Spleen (tissue), 7 donors: Measurements from ENCODE around the gene C10orf90.

Experiments used
- POLR2A ChIP-seq, 3 donors: fragments of 450-650 bp; IDR thresholded peaks; one replicate each; pipeline ENCODE4 v1.5.1; 2017; ENCODE audit warnings: antibody characterized with exemption in 3 of 3, mild to moderate bottlenecking in 1 of 3
- POLR2AphosphoS5 ChIP-seq, 3 donors: sonication (generic); formaldehyde crosslinking; IDR thresholded peaks; one replicate each; pipeline ENCODE4 v1.5.1; 2017; ENCODE audit warnings: antibody characterized with exemption in 3 of 3
- TF ChIP-seq, protein P1 (sequence below), 11 experiments: fragments of 200-600 bp in 7 of 11; fragments of 450-650 bp in 4 of 11; sonication (generic) in 4 of 11; IDR thresholded peaks in 8 of 11; conservative IDR thresholded peaks in 3 of 11; 1 replicate in 7 of 11; 2 replicates in 4 of 11; pipeline versions ENCODE4 v1.4.0 to v1.8.0; 2016 to 2021; ENCODE audit warnings: antibody characterized with exemption in 11 of 11, inconsistent platforms in 4 of 11, mild to moderate bottlenecking in 1 of 11
- donor health status: DM: no; HTN: no; CAD: no; lungs with moderate emphysema.
- donor health status: DM: no; HTN: no; CAD: no.
- donor health status: DM: no; HTN: no; CAD: no.

DNA sequence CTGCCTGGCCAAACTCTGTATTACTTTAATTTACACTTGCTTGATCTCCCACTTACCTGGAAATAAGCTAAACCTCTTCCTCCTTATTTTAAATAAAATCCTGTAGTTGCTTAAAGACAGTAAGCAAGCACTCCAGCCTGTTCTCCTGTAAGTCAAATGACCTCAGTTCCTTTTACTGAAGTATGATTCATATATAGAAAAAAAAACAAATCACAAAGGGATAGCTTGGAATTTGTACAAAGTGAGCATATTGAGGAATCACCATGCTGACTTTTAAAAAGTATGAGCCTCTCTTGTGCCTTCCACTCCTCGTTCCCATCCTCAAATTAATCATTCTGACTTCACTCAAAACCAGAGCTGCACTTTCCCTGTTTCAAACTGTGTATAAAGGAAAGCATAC is 52.0 kb downstream of the C10orf90 start:
- TF ChIP-seq, protein P1, sequence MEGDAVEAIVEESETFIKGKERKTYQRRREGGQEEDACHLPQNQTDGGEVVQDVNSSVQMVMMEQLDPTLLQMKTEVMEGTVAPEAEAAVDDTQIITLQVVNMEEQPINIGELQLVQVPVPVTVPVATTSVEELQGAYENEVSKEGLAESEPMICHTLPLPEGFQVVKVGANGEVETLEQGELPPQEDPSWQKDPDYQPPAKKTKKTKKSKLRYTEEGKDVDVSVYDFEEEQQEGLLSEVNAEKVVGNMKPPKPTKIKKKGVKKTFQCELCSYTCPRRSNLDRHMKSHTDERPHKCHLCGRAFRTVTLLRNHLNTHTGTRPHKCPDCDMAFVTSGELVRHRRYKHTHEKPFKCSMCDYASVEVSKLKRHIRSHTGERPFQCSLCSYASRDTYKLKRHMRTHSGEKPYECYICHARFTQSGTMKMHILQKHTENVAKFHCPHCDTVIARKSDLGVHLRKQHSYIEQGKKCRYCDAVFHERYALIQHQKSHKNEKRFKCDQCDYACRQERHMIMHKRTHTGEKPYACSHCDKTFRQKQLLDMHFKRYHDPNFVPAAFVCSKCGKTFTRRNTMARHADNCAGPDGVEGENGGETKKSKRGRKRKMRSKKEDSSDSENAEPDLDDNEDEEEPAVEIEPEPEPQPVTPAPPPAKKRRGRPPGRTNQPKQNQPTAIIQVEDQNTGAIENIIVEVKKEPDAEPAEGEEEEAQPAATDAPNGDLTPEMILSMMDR (IDR thresholded peaks at IDR 0.05 in 8 of 11, conservative IDR thresholded peaks at IDR 0.05 in 3 of 11) = no peak
- TF ChIP-seq POLR2A (IDR thresholded peaks at IDR 0.05) (no peak), POLR2AphosphoS5 (IDR thresholded peaks at IDR 0.05) (no peak)
